Activated CD8-positive, alpha-beta T cell treated with anti-CD3 and anti-CD28 coated beads for 36 hours (primary cell): ENCODE measurements around the gene TFR2. TPM values are rescaled to one million over a fixed set of nuclear protein-coding genes. Genes with fewer than 3 reads are reported as not detected.

Experiments used
- ATAC-seq: fragments of 200-7000 bp; cut with Tn5 transposase; one replicate; pipeline ENCODE4 v1.10.0; 2021; ENCODE audit warnings: mild to moderate bottlenecking, moderate library complexity
- CTCF ChIA-PET: fragments of 350-600 bp; sonication (Branson Sonifier 250); formaldehyde crosslinking; loops from one replicate; lab custom pipeline; 2021; ENCODE audit warnings: antibody characterized with exemption; lab: Charles Lee
- POLR2A ChIA-PET: fragments of 350-600 bp; sonication (Branson Sonifier 250); formaldehyde crosslinking; loops from one replicate; lab custom pipeline; 2021; ENCODE audit warnings: antibody characterized with exemption; lab: Charles Lee
- DNase-seq: peaks from one replicate; pipeline ENCODE4 v3.0.0-alpha.2; 2020
- H3K27ac Mint-ChIP-seq: one replicate; pipeline ENCODE4 v1.8.0; 2021; ENCODE audit warnings: mild to moderate bottlenecking, mixed read lengths
- H3K27me3 Mint-ChIP-seq: one replicate; pipeline ENCODE4 v1.8.0; 2021; ENCODE audit warnings: mixed read lengths
- H3K36me3 Mint-ChIP-seq: one replicate; pipeline ENCODE4 v1.8.0; 2021; ENCODE audit warnings: low read depth, mixed read lengths
- H3K4me1 Mint-ChIP-seq: one replicate; pipeline ENCODE4 v1.8.0; 2021; ENCODE audit warnings: low read depth, mixed read lengths
- H3K4me3 Mint-ChIP-seq: one replicate; pipeline ENCODE4 v1.8.0; 2021; ENCODE audit warnings: mild to moderate bottlenecking, moderate library complexity, mixed read lengths
- H3K9me3 Mint-ChIP-seq: one replicate; pipeline ENCODE4 v1.8.0; 2021; ENCODE audit warnings: mixed read lengths
- intact Hi-C: fragments of 100-400 bp; cut with micrococcal nuclease; formaldehyde crosslinking; loops from one replicate; pipeline ENCODE4 v1.10.0; 2022
- total RNA-seq, 2 experiments: library from RNA; stranded (reverse); gene quantifications; one replicate each; pipeline ENCODE4 v1.2.3, GENCODE V29; 2021
- TF ChIP-seq, protein P1 (sequence below): fragments of 200-600 bp; IDR thresholded peaks from one replicate; pipeline ENCODE4 v1.8.0; 2022; ENCODE audit warnings: antibody characterized with exemption, mild to moderate bottlenecking

Gene TFR2
- total RNA-seq, 2 experiments from 2014 or later: 11.3 to 11.9 TPM

DNA sequence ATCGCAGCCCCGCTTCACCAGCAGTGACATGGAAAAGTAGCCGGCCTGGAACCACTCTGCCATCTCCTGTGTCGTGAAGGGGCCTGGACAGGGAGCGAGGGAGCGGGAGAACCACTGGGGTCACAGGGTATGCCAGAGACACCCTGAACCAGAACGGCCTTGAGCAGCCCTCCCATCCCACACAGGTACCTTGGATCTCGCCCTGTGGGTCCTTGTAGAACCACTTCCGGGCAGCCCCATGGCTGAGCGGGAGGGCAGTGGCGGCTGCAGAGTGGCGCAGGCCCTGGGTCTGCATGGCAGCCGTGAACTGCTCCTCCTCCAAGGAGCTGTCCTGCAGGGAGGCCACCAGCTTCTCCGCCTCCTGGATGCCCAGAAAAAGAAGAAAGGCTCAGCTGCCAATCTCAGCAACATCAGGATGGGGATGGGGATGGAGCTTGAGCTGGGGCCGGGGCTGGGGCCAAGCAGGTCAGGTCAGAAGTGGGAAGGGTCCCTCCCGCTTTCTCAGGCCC, 43.2 kb upstream of the TFR2 start:
- Mint-ChIP-seq H3K27ac (no peak overlapping the region), H3K4me1 (peaks cover 34% of the 10 kb centered on the region), H3K36me3 (peaks cover 15% of the 10 kb centered on the region), H3K27me3 (no peaks in the 10 kb centered on the region), H3K4me3 (no peak overlapping the region), H3K9me3 (no peaks in the 10 kb centered on the region)
- intact Hi-C loops: no loop called here
- ATAC-seq: no peak
- ChIA-PET POLR2A (interaction anchor here (1.1 to 2.7 kb wide), 3 partner anchors 8 to 9 kb away, joined by 3 to 22 read pairs (median 4); no protein-coding TSS in a partner anchor), CTCF (interaction anchor here (1.1 to 10.9 kb wide), 2 partner anchors 6 to 96 kb away, joined by 3 to 105 read pairs; no protein-coding TSS in a partner anchor)
- TF ChIP-seq, protein P1, sequence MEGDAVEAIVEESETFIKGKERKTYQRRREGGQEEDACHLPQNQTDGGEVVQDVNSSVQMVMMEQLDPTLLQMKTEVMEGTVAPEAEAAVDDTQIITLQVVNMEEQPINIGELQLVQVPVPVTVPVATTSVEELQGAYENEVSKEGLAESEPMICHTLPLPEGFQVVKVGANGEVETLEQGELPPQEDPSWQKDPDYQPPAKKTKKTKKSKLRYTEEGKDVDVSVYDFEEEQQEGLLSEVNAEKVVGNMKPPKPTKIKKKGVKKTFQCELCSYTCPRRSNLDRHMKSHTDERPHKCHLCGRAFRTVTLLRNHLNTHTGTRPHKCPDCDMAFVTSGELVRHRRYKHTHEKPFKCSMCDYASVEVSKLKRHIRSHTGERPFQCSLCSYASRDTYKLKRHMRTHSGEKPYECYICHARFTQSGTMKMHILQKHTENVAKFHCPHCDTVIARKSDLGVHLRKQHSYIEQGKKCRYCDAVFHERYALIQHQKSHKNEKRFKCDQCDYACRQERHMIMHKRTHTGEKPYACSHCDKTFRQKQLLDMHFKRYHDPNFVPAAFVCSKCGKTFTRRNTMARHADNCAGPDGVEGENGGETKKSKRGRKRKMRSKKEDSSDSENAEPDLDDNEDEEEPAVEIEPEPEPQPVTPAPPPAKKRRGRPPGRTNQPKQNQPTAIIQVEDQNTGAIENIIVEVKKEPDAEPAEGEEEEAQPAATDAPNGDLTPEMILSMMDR: no peak
- DNase-seq: no peak

DNA sequence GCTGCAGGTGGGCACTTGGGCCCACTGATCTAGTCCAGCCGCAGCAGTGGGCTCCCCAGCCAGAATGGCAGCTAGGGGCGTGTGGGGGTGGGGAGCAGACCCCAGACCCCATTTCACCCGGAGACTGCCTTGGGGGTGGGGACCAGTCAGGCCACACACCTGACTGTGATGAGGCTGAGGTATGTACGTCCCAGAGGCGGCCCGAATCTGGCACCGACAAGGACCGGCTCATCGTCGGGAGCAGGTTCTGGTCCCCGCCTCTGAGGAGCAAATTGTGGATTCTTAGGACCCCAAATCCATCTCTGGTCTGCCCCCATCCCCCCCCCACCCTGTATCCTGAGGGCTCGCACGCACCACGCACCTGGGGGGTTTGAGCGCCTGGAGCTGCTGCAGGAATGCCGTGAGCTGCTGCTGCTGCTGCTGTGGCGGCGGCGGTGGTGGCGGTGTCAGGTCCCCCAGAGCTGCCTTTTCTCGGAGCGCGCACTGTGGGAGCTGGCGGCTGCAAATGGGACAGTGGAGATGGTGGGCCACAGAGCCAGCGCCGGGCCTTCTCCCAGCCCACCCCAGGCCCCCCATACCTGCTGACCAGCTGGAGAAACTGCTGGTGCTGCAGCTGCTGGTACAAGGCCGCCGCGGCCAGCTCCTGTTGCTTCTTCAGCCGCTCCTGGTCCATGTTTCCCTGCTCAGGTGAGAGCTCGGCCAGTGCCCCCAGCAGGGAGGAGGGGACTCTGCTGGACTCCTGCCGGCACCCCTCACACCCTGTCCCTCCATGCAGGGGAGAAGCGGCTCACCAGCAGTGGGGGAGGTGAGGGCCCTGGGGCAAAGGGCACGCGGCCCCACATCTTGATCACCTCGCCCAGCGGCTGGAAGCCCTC, 42.5 kb upstream of the TFR2 start:
- no peak for ATAC-seq
- peaks cover 31% of the 10 kb centered on the region for H3K4me1 Mint-ChIP-seq
- H3K27me3 Mint-ChIP-seq: no peaks in the 10 kb centered on the region
- H3K4me3 Mint-ChIP-seq: no peak overlapping the region
- intact Hi-C loops: no loop called here
- CTCF ChIA-PET: interaction anchor here (1.1 to 10.9 kb wide), 3 partner anchors 7 to 101 kb away, joined by 3 to 105 read pairs (median 3); no protein-coding TSS in a partner anchor
- POLR2A ChIA-PET: interaction anchor here (1.1 to 2.7 kb wide), 5 partner anchors 8 to 54 kb away, joined by 3 to 22 read pairs (median 4); partner anchors contain the start of gene POP7
- H3K27ac Mint-ChIP-seq: no peak overlapping the region
- TF ChIP-seq, protein P1: no peak
- DNase-seq: no peak
- peaks cover 18% of the 10 kb centered on the region for H3K36me3 Mint-ChIP-seq
- no peaks in the 10 kb centered on the region for H3K9me3 Mint-ChIP-seq

DNA sequence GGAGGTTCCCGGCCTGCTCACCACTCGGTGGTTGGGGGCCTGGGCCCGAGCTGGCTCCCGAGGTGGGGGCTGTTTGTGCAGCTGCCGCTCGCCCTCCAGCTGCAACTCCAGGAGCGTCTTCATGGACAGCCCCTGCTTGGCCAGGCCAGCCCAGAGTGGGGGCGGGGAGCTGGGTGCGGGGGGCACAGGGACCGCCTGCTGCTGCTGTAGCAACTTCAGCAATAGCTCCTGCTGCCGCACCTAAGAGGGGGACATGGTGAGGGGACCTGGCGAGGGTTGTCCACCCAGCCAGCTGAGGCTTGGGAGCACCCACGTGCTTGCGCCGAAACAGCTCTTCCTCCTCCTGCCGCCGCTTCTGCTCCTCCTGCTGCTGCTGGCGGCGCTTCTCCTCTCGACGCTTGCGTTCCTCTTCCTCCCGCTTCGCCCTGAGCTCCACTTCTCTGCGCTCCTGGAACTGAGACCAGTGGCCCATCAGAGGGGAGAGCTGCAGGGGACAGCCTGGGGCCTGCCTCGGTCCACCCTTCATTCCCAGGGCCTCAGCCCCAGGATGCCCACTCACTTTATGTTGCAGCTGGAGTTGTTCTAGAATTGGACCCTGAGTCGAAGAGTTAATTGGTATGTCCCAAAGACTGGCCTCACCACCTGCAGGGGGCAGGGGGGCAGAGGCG, 41.8 kb upstream of the TFR2 start:
- CTCF ChIA-PET: interaction anchor here (0.8 to 10.9 kb wide), 4 partner anchors 8 to 213 kb away, joined by 3 to 105 read pairs (median 4); partner anchors contain the start of gene POP7
- Mint-ChIP-seq H3K9me3 (no peaks in the 10 kb centered on the region), H3K27ac (no peak overlapping the region), H3K4me1 (peaks cover 28% of the 10 kb centered on the region), H3K27me3 (no peaks in the 10 kb centered on the region), H3K36me3 (peaks cover 20% of the 10 kb centered on the region), H3K4me3 (no peak overlapping the region)
- DNase-seq: no peak
- TF ChIP-seq, protein P1: no peak
- POLR2A ChIA-PET: interaction anchor here (1.1 to 2.7 kb wide), 5 partner anchors 9 to 71 kb away, joined by 3 to 22 read pairs (median 5); partner anchors contain the start of genes MOSPD3 and POP7
- intact Hi-C loops: no loop called here
- ATAC-seq: no peak

DNA sequence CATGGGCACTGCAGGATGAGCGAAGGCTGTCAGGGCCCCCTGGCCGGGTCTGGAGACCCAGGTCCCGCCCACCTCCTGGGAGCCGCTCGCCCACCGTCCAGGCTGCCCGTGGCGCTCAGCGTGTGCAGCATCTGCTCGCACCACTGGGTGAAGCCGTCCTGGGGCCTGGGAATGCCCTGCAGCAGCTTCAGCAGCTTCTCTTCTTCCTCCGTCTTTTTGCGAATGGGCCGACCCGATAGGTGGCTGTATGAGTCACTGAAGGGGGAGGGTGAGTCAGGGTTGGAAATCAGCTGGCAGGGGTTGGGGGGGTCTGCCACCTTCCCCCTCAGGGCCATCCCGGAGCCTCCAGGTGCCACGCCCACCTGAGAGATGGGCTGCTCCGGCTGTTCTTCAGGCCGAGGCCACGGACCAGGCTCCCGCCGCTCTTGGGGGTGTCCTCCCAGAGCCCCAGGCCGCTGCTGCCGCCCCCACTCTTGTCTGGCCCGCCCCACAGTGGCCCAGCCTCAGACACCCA, 40.9 kb upstream of the TFR2 start:
- ChIA-PET CTCF (interaction anchor here (0.8 to 10.9 kb wide), 4 partner anchors 9 to 213 kb away, joined by 3 to 105 read pairs (median 4); partner anchors contain the start of gene POP7), POLR2A (interaction anchor here (0.8 to 2.7 kb wide), 6 partner anchors 10 to 70 kb away, joined by 3 to 22 read pairs (median 4); partner anchors contain the start of genes MOSPD3 and POP7)
- Mint-ChIP-seq H3K27ac (no peak overlapping the region), H3K36me3 (peaks cover 25% of the 10 kb centered on the region), H3K4me3 (no peak overlapping the region), H3K4me1 (peaks cover 25% of the 10 kb centered on the region), H3K27me3 (no peaks in the 10 kb centered on the region), H3K9me3 (no peaks in the 10 kb centered on the region)
- DNase-seq (peak; percentile 24), ATAC-seq (peak; percentile 24)
- TF ChIP-seq, protein P1: no peak
- intact Hi-C loops: no loop called here
